ENCODE results near the gene LRP1B.

The LRP1B gene

DNA sequence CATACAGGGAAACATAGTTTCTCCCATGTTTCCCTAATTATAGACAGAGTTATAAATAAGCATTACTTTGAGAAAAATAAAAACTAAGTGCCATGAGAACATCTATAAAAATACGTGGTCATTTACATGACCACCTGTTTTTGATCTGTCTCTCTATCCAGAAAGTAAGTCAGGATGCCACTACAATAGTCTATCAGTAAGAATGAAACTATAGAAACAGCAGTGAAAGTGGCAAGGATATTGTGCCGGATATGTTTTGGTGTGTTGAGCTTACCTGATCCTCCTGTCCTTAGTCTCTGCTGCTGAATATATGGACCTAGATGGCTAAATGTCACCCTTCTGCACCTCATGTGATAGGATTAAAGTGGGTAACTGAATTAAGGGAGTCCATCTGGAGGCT is 512.4 kb downstream of the LRP1B start:
- peaks cover 2% of the 10 kb centered on the region for H3K9me3 Mint-ChIP-seq
- no peak for DNase-seq
- H3K36me3 Mint-ChIP-seq = peaks cover 1% of the 10 kb centered on the region
- H3K27ac Mint-ChIP-seq = no peak overlapping the region
- no peak overlapping the region for H3K4me3 Mint-ChIP-seq
- H3K27me3 Mint-ChIP-seq = no peaks in the 10 kb centered on the region
- H3K4me1 Mint-ChIP-seq = no peaks in the 10 kb centered on the region
- CTCF ChIA-PET = no interaction called here

DNA sequence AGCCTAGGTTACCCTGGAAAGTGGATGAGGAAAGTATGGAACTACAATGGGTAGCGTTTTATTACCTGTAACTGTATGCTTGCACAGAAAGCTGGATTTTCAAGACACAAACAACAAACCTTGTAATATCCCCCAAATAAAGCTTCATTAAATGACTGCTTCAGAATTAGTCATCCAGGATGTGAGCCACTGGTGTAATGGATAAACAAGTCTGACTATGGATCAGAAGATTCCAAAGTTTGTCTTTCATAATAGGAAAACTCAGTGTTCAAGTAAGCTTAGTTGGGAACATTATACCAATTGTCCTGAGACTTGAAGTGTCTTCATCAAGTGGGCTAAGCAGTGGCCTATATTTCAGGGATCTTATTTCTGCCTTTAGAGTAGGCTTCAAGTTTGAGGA is 518.8 kb downstream of the LRP1B start:
- H3K4me1 Mint-ChIP-seq = no peaks in the 10 kb centered on the region
- CTCF ChIA-PET = no interaction called here
- H3K27me3 Mint-ChIP-seq = no peaks in the 10 kb centered on the region
- H3K27ac Mint-ChIP-seq = no peak overlapping the region
- H3K9me3 Mint-ChIP-seq = no peaks in the 10 kb centered on the region
- H3K4me3 Mint-ChIP-seq = no peak overlapping the region
- no peak for DNase-seq
- no peaks in the 10 kb centered on the region for H3K36me3 Mint-ChIP-seq

- Mint-ChIP-seq H3K4me3 (no peak overlapping the region), H3K9me3 (no peaks in the 10 kb centered on the region), H3K27ac (no peak overlapping the region), H3K36me3 (no peaks in the 10 kb centered on the region), H3K27me3 (no peaks in the 10 kb centered on the region), H3K4me1 (no peaks in the 10 kb centered on the region)
- no peak for DNase-seq
- CTCF ChIA-PET = no interaction called here
These were observed 519.6 kb downstream of the LRP1B start for GRCh38 chr2:141611176-141611571.

- no peak for DNase-seq
- no peaks in the 10 kb centered on the region for H3K9me3 Mint-ChIP-seq
- no peak overlapping the region for H3K4me3 Mint-ChIP-seq
- CTCF ChIA-PET = no interaction called here
- no peak overlapping the region for H3K27ac Mint-ChIP-seq
- H3K4me1 Mint-ChIP-seq = no peaks in the 10 kb centered on the region
- H3K36me3 Mint-ChIP-seq = no peaks in the 10 kb centered on the region
- no peaks in the 10 kb centered on the region for H3K27me3 Mint-ChIP-seq
These were observed 520.1 kb downstream of the LRP1B start for GRCh38 chr2:141610564-141611175.

- no peaks in the 10 kb centered on the region for H3K27me3 Mint-ChIP-seq
- no peak overlapping the region for H3K27ac Mint-ChIP-seq
- CTCF ChIA-PET = no interaction called here
- H3K4me1 Mint-ChIP-seq = no peaks in the 10 kb centered on the region
- peaks cover 3% of the 10 kb centered on the region for H3K9me3 Mint-ChIP-seq
- no peak overlapping the region for H3K4me3 Mint-ChIP-seq
- no peaks in the 10 kb centered on the region for H3K36me3 Mint-ChIP-seq
- no peak for DNase-seq
These were observed 525.7 kb downstream of the LRP1B start for GRCh38 chr2:141605163-141605562.

- Mint-ChIP-seq H3K27me3 (no peaks in the 10 kb centered on the region), H3K27ac (no peak overlapping the region), H3K36me3 (no peaks in the 10 kb centered on the region), H3K9me3 (peaks cover 3% of the 10 kb centered on the region), H3K4me3 (no peak overlapping the region), H3K4me1 (no peaks in the 10 kb centered on the region)
- DNase-seq = no peak
- CTCF ChIA-PET = no interaction called here
These were observed 529.2 kb downstream of the LRP1B start for GRCh38 chr2:141601511-141602152.

GRCh38 chr2:141599721-141600120 is 531.1 kb downstream of the LRP1B start:
- Mint-ChIP-seq H3K27me3 (no peaks in the 10 kb centered on the region), H3K9me3 (peaks cover 3% of the 10 kb centered on the region), H3K4me3 (no peak overlapping the region), H3K4me1 (no peaks in the 10 kb centered on the region), H3K36me3 (no peaks in the 10 kb centered on the region), H3K27ac (no peak overlapping the region)
- DNase-seq = no peak
- CTCF ChIA-PET = no interaction called here

- no peak overlapping the region for H3K27ac Mint-ChIP-seq
- peaks cover 3% of the 10 kb centered on the region for H3K9me3 Mint-ChIP-seq
- CTCF ChIA-PET = no interaction called here
- H3K4me1 Mint-ChIP-seq = no peaks in the 10 kb centered on the region
- no peak for DNase-seq
- no peaks in the 10 kb centered on the region for H3K36me3 Mint-ChIP-seq
- no peak overlapping the region for H3K4me3 Mint-ChIP-seq
- no peaks in the 10 kb centered on the region for H3K27me3 Mint-ChIP-seq
These were observed 531.8 kb downstream of the LRP1B start for GRCh38 chr2:141598982-141599381.

DNA sequence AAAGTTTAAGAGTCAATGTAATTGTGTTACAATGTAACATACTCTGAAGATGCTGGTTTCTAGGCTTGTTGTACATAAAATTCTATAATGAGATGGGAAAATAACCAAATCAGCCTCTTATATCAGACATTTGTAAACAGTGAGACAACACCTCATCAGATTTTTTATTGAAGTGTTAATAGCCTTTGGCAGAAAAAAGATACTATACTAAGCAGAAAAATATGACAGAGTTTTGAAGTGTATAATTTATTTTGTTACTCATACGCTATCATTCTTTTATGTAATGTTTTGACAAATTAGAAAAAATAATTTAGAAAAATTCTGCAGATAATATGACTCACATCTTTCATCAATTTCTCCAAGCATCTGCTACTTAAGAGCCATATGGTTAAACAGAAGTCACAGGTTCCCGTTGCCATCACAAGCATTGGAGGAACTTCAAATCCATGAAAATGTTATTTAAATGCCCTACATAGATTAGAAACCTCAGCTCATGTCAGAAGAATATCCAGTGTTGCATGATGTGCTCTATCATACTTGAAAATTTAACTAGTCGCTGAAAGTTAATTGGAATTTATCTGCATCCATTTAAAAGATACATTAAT is 535.4 kb downstream of the LRP1B start:
- H3K27ac Mint-ChIP-seq = no peak overlapping the region
- H3K9me3 Mint-ChIP-seq = peaks cover 5% of the 10 kb centered on the region
- H3K36me3 Mint-ChIP-seq = no peaks in the 10 kb centered on the region
- no peaks in the 10 kb centered on the region for H3K27me3 Mint-ChIP-seq
- no peaks in the 10 kb centered on the region for H3K4me1 Mint-ChIP-seq
- no peak overlapping the region for H3K4me3 Mint-ChIP-seq
- CTCF ChIA-PET = interaction anchor here (1.0 kb wide), 1 partner anchor 14 kb away, joined by 3 read pairs; no protein-coding TSS in a partner anchor
- DNase-seq = no peak

GRCh38 chr2:141591787-141592186 is 539.0 kb downstream of the LRP1B start:
- Mint-ChIP-seq H3K27me3 (no peaks in the 10 kb centered on the region), H3K4me1 (no peaks in the 10 kb centered on the region), H3K9me3 (peaks cover 4% of the 10 kb centered on the region), H3K27ac (no peak overlapping the region), H3K4me3 (no peak overlapping the region), H3K36me3 (no peaks in the 10 kb centered on the region)
- CTCF ChIA-PET = no interaction called here
- no peak for DNase-seq

- Mint-ChIP-seq H3K36me3 (no peaks in the 10 kb centered on the region), H3K9me3 (peaks cover 4% of the 10 kb centered on the region), H3K27me3 (no peaks in the 10 kb centered on the region), H3K4me1 (no peaks in the 10 kb centered on the region), H3K4me3 (no peak overlapping the region), H3K27ac (no peak overlapping the region)
- CTCF ChIA-PET = no interaction called here
- no peak for DNase-seq
These were observed 540.2 kb downstream of the LRP1B start for GRCh38 chr2:141590620-141591019.

DNA sequence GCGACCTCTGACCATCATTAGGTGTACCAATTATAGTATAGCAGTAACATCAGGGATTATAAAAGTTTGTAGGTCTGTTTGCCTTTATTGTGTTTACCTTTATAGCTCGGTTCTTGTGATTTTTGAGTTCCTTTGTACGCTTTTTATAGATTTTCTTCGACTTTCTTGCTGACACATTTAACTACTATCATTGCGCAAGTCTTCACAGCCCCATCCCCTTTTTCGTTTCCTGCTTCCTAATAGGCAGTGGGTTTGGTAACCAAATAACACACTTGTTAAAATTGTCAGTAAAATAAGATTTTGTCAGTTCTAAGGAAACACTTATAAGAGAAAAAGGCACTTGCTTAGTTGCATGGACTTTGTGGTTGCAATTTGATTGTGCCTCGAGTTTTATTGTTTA is 541.5 kb downstream of the LRP1B start:
- H3K36me3 Mint-ChIP-seq = no peaks in the 10 kb centered on the region
- H3K27ac Mint-ChIP-seq = no peak overlapping the region
- H3K4me3 Mint-ChIP-seq = no peak overlapping the region
- DNase-seq = no peak
- H3K9me3 Mint-ChIP-seq = peaks cover 4% of the 10 kb centered on the region
- CTCF ChIA-PET = no interaction called here
- no peaks in the 10 kb centered on the region for H3K4me1 Mint-ChIP-seq
- no peaks in the 10 kb centered on the region for H3K27me3 Mint-ChIP-seq

- no peaks in the 10 kb centered on the region for H3K27me3 Mint-ChIP-seq
- no peaks in the 10 kb centered on the region for H3K4me1 Mint-ChIP-seq
- CTCF ChIA-PET = no interaction called here
- no peak overlapping the region for H3K4me3 Mint-ChIP-seq
- no peak overlapping the region for H3K27ac Mint-ChIP-seq
- no peak for DNase-seq
- peaks cover 6% of the 10 kb centered on the region for H3K9me3 Mint-ChIP-seq
- H3K36me3 Mint-ChIP-seq = no peaks in the 10 kb centered on the region
These were observed 543.8 kb downstream of the LRP1B start for GRCh38 chr2:141586985-141587384.

DNA sequence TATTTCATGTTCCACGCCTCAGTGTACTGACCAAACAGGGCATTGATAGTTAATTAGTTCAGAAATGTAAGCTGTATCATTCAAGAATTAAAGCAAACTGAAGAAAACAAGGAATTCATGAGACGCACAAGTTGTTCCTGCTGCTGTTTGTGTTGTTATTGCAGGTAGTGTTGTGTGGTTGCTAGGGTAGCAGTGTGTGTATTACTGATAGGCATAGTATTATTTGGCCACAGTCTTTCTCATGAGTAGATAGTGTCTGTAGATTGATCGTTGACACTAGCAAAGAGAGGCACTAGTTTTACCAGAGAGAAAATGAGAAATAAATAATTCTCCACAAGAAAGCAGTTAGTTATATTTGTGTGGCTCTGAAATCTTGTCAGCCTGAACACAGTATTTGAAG is 548.6 kb downstream of the LRP1B start:
- CTCF ChIA-PET = interaction anchor here (0.7 kb wide), 1 partner anchor 12 kb away, joined by 3 read pairs; no protein-coding TSS in a partner anchor
- H3K9me3 Mint-ChIP-seq = peaks cover 5% of the 10 kb centered on the region

GRCh38 chr2:141579071-141579470 is 551.7 kb downstream of the LRP1B start:
- no peak for DNase-seq
- Mint-ChIP-seq H3K27me3 (no peaks in the 10 kb centered on the region), H3K4me1 (no peaks in the 10 kb centered on the region), H3K36me3 (no peaks in the 10 kb centered on the region), H3K4me3 (no peak overlapping the region), H3K9me3 (peaks cover 8% of the 10 kb centered on the region), H3K27ac (no peak overlapping the region)
- CTCF ChIA-PET = no interaction called here

More for the DNA sequence above, 548.6 kb downstream of the LRP1B start:
- H3K36me3 Mint-ChIP-seq = no peaks in the 10 kb centered on the region
- H3K27me3 Mint-ChIP-seq = no peaks in the 10 kb centered on the region
- H3K4me1 Mint-ChIP-seq = no peaks in the 10 kb centered on the region
- no peak for DNase-seq
- no peak overlapping the region for H3K27ac Mint-ChIP-seq
- no peak overlapping the region for H3K4me3 Mint-ChIP-seq

All from activated naive CD4-positive, alpha-beta T cell treated with anti-CD3 and anti-CD28 coated beads, Interleukin-2, amount 10 ng/mL, durations not matched to agents 7 days and 5 days (primary cell).